ENCODE data around the gene MTCL1. TPM values are rescaled to one million over a fixed set of nuclear protein-coding genes. Genes with fewer than 3 reads are reported as not detected.

The MTCL1 gene
- total and polyA plus RNA-seq, 10 of the 15 experiments (the other 5 are each of a cell fraction or from before 2014, with no cell fraction given) = 0.03 to 0.36 (median 0.13) TPM; not detected in 4

GRCh38 chr18:8783335-8783993 lies 78.1 kb downstream of the MTCL1 start:
- intact Hi-C loops (cut with micrococcal nuclease; ENCODE audit: unreplicated experiment) = no loop called here
- TF ChIP-seq E2F4 (IDR thresholded peaks at IDR 0.05; ENCODE audit: low read depth, low read length) (no peak), KAT2A (conservative IDR thresholded peaks at IDR 0.05; ENCODE audit: control insufficient read depth, low read depth, low read length) (no peak), CTCF (IDR thresholded peaks at IDR 0.05 in 2 of 3, conservative IDR thresholded peaks at IDR 0.05 in 1 of 3; ENCODE audit: control insufficient read depth in 2 of 3, extremely low read depth in 1 of 3, insufficient read depth in 1 of 3, low read depth in 3 of 3, low read length in 3 of 3) (no peak), IRF3 (IDR thresholded peaks at IDR 0.05) (no peak), MTA3 (IDR thresholded peaks at IDR 0.05; ENCODE audit: borderline replicate concordance, low read length) (no peak), POLR2A (IDR thresholded peaks at IDR 0.05; ENCODE audit: low read depth, low read length) (no peak), RUNX3 (IDR thresholded peaks at IDR 0.05; ENCODE audit: low read length) (no peak), RFX5 (IDR thresholded peaks at IDR 0.05; ENCODE audit: low read depth, low read length) (no peak), CBFB (IDR thresholded peaks at IDR 0.05; ENCODE audit: low read depth) (no peak), ZBTB11 (CRISPR knock-in tag; IDR thresholded peaks at IDR 0.05) (no peak), CREB1 (IDR thresholded peaks at IDR 0.05; ENCODE audit: low read depth) (no peak), NFIC (IDR thresholded peaks at IDR 0.05; ENCODE audit: low read depth, low read length) (no peak), BCL3 (IDR thresholded peaks at IDR 0.05; ENCODE audit: borderline replicate concordance, insufficient read depth, low read depth, low read length, poor library complexity, severe bottlenecking) (no peak)

More at GRCh38 chr18:8783335-8783993, 78.1 kb downstream of the MTCL1 start:
- 63% methylated on average over 27 of the region's 28 CpGs for WGBS (ENCODE audit: insufficient coverage, insufficient replicate concordance, low lambda C conversion rate, missing lambda C conversion rate)
- no TSS peak for BruUV-seq (replicated peaks)
- Histone ChIP-seq H3K27ac (ENCODE audit: control insufficient read depth, insufficient read depth) (no peak overlapping the region), H3K36me3 (ENCODE audit: control insufficient read depth in 2 of 2, insufficient read depth in 2 of 2, low read length in 1 of 2) (no peaks in the 10 kb centered on the region), H3K4me1 (ENCODE audit: control insufficient read depth, insufficient read depth, low read length) (no peaks in the 10 kb centered on the region; the same call in 1 of the 2 replicates), H3K9ac (ENCODE audit: control insufficient read depth, insufficient read depth, low read length) (no peak overlapping the region), H3K4me3 (no peak overlapping the region), H3K27me3 (replicated peaks in 1 of 2; ENCODE audit: control insufficient read depth in 2 of 2, insufficient read depth in 2 of 2, low read length in 1 of 2) (peaks cover 0 to 6% of the 10 kb centered on the region in 2 experiments; a peak in 2 of 4 replicates), H2AFZ (ENCODE audit: control insufficient read depth, low read depth, low read length) (no peak overlapping the region), H3K79me2 (ENCODE audit: control insufficient read depth, insufficient read depth, low read length) (no peaks in the 10 kb centered on the region), H4K20me1 (ENCODE audit: control insufficient read depth, insufficient read depth) (no peaks in the 10 kb centered on the region), H3K9me3 (replicated peaks; ENCODE audit: control insufficient read depth, insufficient read depth, low read length) (no peaks in the 10 kb centered on the region), H3K4me2 (ENCODE audit: control insufficient read depth, insufficient read depth) (no peak overlapping the region)
- RAD21 ChIA-PET (ENCODE audit: unreplicated experiment) = no interaction called here
- ATAC-seq (no peak), DNase-seq (ENCODE audit: low read depth, low spot score) (no peak), FAIRE-seq (no peak)
- CTCF ChIA-PET = interaction anchor here (1.5 kb wide), 1 partner anchor 87 kb away, joined by 3 read pairs; no protein-coding TSS in a partner anchor
- SMC1A ChIA-PET (ENCODE audit: uncharacterized antibody, unreplicated experiment) = no interaction called here
- POLR2A ChIA-PET = no interaction called here
- in situ Hi-C loops (cut with MboI) = no loop called here

Measured in GM12878 (cell line).